ENCODE results near the gene AUTS2.

The AUTS2 gene

DNA sequence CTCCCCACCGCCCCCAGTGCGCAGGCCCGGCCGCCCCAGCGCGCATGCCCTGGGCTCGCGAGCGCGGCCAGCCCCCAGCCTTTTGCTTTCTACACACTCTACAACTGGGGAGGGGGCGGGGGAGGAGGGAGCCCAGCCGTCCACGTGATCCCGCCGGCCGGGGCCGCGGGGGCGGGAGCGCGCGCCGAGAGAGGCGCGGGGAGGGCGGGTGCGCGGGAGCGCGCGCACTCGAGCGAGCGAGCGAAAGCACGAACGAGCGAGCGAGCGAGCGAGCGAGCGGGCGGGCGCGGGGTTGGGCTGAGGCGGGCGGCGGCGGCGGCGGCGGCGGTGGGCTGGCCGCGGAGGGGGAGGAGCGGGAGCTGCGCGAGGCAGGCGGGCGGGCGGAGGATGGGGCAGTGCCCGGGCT lies at the start of gene AUTS2:
AUTS2 (plus strand) TSS at position 395 of the 406 bp plus-strand sequence. CDS start 1,179 bp downstream, outside the sequence.
- DNase-seq: no peak

DNA sequence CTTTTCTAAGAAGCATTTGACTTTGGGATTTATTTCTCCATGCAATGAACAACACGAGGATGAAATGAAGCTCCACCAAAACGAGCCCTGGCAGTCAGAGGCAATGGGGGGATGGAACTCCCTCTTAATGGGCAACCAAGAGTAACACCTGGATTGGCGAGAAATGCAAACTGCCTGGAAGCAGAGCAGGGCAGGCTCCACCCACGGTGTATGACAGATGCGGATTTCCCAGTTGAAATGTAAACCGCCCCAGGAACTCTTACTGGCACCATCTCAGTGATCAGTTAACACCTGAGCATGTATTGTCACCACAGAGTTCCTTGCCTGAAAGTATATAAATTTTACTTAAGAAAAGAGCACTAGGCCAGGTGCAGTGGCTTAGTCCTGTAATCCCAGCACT lies 47.3 kb upstream of the AUTS2 start:
- DNase-seq: no peak

DNA sequence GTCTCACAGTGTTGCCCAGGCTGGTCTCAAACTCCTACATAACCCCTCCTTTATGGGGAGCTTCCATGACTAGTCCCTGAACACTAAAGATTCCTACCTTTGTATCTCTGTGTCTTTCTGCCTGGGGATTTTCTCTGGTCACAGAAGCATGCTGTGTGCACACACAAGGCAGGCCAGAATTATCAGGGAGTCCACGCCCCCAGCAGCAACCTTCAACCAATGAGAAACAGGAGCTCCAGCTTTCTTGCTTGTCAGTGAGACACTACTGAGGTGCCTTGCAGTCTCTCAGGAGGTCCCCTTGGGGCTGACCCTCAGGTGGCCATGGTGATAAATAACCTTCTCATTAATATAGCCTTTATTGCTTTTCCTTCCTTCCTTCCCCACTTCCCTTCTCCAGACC lies 45.1 kb upstream of the AUTS2 start:
- DNase-seq: no peak

DNA sequence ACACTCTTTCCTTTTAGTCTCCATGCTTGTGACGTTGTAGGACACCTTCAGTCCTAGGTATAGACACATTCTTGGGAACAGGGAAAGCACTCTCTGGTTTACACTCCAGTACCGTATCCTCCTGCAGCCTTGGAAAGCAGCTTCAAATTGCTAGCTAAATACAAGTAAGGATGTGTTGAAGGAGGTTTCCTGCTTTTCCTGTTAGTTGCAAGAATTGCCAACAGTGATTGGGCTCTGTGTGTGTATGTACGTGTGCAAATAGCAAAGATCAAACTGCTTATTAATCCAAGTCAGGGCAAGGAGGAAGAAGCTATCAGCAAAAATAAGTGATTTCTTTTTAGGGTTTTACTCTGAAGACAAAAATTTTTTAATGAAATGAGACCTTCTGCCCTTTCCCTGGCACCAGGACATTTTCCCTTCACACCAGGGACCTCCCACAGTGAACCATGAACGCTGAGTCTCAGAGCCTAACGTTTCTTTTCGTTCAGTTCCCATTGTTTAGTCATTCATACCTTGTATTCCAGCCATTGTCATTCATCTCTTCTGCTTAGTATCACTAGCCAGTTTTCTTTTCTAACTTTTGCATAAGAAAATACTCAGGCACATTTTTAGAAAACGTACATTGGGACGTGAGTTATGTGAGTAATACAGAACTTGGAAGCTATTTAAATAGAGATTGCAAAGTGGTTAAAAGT lies 36.9 kb upstream of the AUTS2 start:
- no peak for DNase-seq

DNA sequence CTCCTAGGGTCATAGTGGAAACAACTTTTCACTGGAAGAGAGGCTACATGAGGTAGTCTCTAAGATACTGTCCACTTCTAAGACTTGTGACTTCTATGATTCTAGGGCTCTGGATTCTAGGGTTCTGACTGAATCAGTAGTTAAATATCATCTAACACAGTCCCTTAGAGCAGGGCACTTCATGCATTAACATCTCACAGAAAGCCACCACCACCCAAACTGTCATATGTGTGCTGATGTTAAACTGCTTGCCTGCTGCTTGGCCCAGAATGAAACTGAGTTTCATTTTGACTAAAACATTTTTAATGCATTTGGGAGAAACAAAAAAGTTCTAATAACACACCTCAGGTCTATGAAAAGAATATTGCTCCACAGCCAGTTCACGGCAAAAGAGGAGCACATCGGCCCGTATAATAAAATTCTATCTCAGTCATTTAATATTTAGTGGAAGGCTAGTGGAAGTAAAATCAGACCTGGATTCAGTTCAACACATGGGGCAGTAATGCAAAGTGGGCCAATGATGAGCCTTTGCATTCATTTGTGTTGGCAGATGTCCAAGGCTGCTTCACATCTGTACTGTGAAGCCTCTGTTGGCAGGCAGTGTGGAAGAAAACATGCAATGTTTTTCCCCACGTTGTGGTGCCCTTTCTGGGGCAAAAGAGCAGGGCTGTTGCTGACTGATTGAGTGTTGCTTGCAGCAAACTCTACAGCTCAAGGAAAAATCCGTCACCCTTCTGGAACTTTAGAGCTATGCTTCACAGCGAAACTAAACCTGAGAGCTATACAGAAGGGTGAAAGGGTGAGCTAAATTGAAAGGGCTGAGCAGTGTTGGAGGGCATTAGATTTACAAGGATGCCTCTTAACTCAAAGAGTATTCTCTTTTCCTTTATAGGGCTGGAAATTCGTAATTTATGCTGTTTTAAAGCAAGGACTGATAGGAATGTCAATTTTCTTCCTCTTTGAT lies 33.5 kb upstream of the AUTS2 start:
- DNase-seq: no peak

DNA sequence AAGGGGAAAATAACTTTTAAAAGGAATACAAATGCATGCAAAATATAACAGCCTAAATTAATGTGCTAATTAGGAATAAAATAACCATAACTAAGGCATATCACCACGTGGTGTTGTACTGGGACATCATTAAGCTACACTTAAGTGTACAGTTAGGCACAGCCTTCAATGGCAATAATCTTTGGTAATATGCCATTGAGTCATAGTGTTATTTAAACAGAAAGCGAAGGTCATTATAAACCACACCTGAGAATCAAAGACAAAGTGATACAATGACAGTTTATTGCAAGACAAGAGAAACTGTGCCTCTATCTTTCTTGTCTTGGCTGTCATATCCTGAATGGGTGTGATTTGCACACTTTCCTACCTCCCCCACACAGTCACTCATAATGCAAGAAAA lies 30.5 kb upstream of the AUTS2 start:
- DNase-seq: no peak

DNA sequence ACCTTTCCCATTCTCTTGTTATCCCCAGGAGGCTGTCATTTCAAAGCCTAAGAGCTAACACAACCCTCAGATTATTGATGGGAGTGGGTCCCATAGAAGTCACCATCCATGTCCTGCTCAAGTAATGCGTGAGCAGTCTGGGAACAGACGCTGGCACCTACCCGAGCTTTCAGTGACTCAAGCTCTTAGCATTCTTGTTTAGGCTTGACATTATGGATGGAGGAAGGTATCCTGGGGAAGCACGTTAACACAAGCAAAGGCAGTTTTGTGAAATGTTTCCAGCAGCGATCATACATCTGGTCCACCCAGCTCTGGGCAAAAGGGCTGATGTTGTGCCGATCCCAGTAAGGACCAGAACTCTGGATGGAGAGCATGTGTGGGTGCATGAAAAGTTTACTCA lies 30.0 kb upstream of the AUTS2 start:
- DNase-seq: no peak

DNA sequence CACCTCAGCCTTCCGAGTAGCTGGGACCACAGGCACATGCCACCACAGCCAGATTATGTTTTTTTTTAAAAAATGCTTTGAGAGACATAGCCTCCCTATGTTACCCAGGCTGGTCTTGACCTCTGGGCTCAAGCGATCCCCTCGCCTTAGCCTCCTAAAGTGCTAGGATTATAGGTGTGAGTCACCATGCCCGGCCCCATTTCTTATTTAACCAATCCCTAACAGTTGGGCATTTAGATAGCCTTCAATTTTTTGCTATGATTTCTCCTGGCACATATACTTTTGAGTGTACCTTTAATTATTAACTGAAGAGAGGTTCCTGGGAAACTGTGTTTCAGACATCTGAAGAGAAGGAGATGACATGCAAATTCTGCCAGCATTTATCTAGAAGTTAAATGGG lies 22.6 kb upstream of the AUTS2 start:
- DNase-seq: no peak

DNA sequence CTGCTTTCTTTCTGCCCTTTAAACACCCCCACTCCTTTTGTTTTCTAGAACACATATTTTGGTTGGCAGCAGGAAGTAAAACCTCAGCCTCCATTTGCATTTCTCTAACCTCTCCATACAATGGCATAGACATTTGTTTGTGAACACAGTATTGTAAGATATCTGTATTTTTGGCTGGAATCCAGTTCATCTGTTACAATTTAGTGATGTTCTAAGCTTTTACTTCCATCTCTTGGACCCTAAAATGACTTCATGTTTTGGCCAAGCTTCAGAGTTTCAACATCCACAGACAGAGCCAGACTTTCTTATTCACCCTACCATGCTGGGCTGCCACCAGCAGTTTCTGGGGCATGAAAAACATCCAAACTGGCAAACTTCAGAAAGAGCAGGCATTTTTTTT lies 21.1 kb upstream of the AUTS2 start:
- no peak for DNase-seq

DNA sequence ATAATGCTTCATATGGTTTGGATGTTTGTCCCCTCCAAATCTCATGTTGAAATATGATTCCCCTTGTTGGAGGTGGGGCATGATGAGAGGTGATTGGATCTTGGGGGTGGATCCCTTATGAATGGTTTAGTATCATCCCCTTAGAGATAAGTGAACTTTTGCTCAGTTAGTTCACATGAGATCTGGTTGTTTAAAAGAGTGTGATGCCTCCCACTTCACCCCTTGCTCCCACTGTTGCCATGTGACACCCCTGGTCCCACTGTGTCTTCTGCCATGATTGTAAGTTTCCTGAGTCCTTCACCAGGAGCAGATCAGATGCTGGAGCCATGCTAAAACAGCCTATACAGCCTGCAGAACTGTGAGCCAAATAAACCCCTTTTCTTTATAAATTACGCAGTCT lies 13.1 kb upstream of the AUTS2 start:
- DNase-seq: no peak

DNA sequence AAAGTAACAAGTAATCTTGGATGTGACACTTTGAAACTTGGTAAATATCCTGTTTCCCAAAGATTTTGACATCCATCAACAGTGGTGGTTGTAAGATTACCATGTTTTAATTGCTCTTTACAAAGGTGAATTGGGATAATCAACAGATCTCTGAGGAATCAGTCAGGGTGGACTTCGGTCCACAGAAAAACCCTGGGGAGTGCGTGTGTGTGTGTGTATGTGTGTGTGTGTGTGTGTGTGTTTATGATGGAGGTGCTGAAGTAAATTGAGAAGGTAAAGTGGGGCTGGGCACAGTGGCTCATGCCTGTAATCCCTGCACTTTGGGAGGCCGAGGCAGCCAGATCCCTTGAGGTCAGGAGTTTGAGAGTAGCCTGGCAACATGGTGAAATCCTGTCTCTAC lies 12.0 kb upstream of the AUTS2 start:
- DNase-seq: no peak

DNA sequence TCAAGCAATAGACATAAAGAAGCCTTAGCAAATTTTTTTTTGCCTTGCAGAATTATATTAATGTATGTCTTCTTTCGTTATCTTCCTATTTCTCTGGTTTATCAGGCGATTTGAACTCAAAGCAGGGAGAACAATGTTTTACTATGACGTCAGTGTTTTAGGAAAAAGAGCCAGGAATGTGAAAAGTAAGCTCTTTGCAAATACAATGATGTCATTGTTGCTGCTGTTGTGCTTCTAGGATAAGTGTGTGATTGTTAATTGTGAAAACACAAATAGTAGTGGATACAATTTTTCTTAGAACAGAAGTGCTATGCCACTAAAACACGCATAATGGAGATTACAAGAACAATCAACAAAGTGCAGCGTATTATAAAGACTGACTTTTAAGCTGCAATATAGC lies 9.5 kb upstream of the AUTS2 start:
- DNase-seq: no peak

DNA sequence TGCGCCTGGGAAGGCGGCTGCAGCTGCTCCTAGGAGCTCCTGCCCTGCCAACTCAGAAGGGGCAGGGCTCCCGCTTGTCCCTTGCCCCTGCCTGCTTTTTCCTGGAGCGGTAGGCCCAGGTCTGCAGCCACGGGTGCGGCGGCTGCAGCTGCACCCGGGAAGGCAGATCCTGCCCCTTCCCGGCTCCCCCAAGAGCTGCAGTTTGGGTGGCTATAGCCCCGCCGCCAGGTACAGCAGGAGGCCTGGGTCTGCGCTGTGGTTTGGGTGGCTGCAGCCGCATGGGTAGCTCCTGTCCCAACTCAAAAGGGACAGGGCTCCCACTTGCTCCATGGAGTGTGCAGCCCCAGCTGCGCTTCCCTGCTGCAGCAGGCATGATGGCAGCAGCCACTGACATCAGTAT lies 6.5 kb upstream of the AUTS2 start:
- no peak for DNase-seq

DNA sequence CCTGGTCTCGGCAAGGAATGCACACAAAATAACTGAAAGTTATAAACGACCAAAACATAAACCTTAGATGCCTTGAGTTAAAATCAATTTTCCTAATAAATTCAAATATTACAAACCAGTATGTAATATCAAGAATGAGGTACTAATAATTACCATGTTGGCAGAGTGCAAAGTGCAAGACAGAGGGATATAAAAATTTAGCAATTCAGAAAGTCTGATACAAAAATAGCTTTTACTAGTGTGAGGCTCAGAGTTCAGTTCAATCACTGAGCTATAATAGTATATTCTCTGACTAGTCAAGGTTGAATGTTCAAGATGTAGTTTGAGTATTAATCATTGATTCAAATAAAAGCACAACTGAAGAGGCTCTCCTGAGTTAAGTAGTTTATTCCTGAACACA lies 4.8 kb upstream of the AUTS2 start:
- DNase-seq: no peak

DNA sequence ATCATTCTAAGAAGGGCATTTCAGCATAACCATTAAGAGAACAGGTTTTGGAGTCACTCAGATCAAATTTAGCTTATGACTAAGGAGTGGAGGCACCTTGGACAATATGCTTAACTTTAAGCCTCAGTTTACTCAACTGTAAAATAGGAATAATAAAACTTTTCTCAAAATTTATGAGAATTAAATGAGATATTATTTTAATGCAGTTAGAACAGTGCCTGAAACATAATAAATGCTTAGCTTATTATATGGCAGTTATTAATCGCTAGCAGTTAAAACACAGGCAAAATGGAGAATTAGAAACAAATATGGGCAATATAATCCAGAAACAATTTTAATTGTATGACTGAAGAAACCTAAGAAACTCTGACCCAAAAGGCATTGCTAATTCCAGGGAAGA lies 2.9 kb upstream of the AUTS2 start:
- no peak for DNase-seq

DNA sequence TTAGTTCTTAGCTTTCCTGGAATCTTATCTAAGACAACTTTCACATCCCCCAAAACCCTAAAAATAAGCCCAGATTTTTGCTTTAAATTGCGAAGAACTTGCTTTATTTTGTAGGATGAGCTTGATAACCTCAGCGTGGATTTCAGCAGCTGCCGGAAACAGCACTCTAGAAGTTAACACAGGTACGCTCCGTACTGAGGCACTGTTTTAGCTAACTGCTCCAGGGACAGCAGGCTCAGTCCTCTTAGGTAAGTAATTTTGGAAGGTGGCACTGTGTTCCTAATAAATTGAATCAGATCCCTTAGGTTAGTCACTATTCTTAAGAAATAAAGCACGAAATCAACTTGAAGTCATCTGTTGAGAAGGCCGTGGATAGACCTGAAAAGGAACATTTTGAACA lies 2.2 kb upstream of the AUTS2 start:
- no peak for DNase-seq

DNA sequence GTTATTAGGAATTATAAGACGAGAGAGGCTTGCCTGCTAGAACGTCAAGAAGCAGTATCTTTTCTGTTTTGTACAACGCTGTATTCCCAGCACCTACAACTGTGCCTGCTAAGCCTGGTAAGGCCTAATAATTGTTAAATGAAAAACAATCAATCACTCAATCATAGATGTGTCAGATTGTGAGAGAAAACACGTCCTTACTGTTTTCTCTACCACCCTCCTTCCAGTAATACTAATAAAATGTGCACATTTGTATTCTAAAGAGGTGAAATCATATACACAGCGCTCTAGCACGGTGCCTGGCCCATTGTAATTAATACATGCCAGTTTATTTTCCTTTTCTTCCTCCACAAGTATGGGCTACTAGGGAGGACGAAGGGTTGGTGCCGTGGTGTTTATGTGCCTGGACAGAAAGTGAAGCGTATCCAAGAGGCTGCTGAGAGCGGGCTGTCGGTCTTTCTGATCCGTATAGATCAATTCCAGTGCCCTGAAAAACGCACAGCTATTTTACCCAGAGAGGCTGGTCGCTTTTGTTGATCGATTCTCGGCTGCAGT lies 1.5 kb upstream of the AUTS2 start:
- DNase-seq: no peak

DNA sequence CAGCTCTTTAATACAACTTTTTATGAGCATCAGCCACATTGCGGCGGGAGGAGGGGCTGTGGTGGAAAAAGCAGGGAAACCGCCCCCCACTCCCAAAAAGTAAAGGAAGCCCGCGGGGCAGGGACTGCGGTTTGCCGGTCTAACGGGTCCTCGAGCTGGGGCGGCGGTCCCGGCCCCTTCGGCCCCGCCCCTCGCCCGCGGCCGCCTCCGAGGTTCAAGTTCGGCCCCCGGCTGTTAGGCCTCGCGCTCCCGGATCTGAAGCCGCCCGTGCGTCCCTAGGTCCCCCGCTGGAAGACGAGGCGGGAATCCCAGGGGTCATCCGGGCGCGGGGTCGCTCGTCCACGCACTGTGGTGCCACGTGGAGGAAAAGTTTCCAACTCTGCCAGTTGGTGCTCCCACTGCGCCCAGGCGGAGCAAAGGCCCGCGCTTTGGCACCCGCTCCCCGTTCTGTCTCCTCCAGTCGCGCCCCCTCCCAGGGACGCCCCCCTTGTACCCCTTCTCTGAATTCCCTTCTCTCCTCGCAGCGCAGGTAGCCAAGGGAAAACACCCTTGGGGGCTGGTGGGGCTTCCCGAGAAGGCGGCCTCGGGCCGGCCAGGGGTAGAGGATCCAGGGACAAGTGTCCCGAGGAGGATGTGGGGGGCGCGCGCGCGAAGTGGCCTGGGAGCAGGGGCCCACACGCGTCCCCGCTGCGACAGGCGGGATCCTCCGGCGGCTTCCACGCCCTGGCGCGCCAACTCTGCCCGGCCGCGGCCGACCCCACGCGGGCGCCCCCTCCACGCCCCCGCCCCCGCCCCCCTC lies 798 bp upstream of the AUTS2 start:
- no peak for DNase-seq

DNA sequence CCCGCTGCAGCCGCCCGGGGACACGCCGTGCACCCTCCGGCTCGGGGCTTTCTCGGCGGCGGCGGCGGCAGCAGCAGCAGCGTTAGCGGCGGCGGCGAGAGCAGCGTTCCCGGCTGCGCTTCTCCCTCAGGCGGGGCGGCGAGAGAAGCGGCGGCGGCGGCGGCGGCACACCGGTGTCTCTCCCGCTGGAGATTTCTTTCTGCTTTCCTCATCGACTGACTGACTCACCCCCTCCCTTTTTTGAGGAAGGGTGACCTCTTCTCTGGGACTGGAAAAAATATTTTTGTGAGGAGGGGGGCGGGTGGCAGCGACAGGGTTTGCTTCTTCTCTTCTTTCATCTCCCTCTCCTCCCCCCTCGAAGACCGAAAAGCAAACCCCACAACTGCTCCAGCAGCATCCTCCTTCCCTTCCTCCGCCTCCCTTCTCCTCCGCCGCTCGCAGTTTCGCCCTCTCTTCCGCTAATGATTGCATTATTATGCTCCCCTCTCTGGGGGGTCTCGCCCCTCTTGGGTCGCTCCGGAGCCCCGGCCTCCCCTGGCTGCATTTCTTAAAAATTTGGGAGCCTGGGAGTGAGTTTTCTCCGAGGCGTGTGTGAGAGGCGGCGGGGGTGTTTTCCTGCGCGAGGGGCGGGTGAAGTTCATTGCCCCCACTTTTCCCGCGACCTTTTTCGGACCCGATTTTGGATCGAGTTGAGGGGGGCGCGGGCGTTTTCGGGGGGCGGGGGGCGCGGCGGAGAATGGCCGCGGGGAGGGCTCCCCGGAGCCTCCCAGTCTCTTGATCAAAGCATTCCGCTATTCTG lies 411 bp downstream of the AUTS2 start:
- no peak for DNase-seq

DNA sequence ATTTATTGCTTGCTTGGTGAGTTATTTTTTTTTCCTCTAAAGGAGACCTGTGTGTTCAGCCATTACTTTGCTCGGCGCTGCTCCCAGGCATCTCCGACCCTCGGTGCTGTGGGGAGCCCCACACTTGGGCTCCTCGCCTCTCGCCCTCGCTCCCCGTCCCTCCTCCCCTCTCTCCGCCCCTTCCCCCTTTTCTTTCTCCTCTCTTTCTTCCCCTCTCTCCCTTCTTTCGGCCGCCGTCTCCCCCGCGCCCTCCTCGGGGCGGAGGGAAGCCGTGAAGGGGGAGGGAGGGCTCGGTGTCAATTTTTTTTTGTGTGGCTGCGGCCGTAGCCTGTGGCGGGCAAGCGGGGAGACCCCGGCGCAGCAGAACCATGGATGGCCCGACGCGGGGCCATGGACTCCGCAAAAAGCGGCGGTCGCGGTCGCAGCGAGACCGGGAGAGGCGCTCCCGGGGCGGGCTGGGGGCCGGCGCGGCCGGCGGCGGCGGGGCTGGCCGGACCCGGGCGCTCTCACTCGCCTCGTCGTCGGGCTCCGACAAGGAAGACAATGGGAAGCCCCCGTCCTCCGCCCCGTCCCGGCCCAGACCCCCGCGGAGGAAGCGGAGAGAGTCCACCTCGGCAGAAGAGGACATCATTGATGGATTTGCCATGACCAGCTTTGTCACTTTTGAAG lies 1.1 kb downstream of the AUTS2 start:
- no peak for DNase-seq

DNA sequence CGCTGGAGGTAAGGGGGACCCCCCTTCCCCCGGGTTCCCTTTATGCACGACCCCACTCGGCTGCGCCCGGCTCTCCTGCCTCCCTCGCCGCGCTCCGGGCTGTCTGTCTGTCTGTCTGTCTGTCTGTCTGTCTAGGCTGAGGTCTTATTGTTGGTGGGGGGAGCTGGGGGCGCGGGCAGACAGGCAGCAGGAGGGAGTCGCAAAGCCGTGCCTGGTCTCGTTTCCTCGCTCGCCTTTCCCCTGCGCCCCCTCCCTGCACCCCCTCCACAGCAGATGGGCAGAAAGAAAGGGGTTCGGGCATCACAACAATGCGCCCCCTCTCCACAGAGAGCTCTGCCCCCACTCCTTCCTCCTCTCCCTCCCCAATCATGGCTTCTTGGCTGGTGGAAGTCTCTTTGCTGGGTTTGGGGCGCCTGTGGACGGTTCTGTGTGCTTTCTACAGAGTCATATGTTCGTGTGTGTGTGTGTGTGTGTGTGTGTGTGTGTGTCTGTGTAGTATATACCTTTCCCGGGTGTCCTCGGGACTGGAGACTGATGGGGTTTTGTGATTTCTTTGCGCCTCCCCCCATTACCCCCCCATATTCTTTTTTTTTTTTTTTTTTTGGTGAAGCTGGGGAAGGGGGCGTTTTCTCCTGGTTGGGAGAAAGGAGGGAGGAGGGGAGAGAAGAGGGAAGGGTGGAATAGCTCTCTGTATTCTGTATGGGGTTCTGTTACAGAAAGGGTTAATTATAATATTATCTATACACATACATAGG lies 1.9 kb downstream of the AUTS2 start:
- no peak for DNase-seq

Data from GF-D8 (cell line).